GM12873 (cell line): ENCODE results near the gene MINDY1.

Experiments
- TF ChIP-seq, protein P1 (sequence below): IDR thresholded peaks from 2 replicates; pipeline ENCODE4 v1.5.1; 2012; ENCODE audit warnings: low read depth, mild to moderate bottlenecking, moderate library complexity, low read length, control low read depth; ENCODE audit not compliant: insufficient read depth; ENCODE audit errors: missing control alignments

MINDY1 gene

DNA sequence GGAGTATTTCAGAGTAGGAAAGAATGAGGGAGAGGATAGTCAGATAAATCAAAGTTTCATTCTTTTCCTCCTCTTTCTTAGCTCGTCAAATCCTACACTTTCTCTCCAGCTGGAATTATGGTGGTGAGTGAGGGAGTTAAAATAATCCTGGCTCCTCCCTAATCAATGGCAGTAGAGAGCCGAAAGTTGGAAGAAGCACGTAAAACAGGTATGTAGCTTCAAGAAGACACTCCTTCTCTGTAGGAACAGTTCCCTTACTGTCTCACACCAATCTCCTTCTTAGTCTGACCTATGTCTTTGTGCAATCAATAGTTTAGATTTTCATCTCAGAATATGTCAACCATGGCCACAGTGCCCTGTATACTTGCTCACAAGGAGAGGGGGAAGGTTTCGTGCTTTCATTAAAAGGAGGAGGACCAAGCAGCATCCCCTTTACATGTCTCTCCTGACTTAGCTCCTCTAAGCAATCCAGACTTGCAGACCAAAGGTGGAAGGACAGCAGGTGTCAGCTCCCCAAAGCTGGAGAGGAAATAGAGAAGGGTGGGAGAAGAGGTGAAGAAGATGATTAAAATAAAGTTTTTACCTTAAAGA, 878 bp downstream of the MINDY1 start:
- TF ChIP-seq, protein P1, sequence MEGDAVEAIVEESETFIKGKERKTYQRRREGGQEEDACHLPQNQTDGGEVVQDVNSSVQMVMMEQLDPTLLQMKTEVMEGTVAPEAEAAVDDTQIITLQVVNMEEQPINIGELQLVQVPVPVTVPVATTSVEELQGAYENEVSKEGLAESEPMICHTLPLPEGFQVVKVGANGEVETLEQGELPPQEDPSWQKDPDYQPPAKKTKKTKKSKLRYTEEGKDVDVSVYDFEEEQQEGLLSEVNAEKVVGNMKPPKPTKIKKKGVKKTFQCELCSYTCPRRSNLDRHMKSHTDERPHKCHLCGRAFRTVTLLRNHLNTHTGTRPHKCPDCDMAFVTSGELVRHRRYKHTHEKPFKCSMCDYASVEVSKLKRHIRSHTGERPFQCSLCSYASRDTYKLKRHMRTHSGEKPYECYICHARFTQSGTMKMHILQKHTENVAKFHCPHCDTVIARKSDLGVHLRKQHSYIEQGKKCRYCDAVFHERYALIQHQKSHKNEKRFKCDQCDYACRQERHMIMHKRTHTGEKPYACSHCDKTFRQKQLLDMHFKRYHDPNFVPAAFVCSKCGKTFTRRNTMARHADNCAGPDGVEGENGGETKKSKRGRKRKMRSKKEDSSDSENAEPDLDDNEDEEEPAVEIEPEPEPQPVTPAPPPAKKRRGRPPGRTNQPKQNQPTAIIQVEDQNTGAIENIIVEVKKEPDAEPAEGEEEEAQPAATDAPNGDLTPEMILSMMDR: no peak

DNA sequence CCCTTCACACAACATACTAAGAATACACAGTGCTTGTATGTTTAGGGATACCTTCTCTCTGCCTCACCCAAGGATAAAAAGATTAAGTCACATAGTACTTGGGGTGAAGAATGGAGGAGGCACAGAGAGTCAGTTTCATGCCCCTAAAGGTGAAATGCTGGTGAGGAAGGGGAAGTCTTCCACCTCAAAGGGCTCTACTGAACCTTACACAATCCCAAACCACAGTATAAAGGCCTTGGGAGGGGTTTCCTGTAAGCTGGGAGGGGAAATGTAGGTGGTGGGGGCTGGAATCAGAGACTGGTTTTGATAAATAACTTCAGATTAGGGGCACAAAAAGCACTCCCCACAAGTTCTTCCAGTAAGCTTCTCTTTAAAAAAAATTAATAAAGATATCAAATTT, 3.5 kb downstream of the MINDY1 start:
- TF ChIP-seq, protein P1: no peak

DNA sequence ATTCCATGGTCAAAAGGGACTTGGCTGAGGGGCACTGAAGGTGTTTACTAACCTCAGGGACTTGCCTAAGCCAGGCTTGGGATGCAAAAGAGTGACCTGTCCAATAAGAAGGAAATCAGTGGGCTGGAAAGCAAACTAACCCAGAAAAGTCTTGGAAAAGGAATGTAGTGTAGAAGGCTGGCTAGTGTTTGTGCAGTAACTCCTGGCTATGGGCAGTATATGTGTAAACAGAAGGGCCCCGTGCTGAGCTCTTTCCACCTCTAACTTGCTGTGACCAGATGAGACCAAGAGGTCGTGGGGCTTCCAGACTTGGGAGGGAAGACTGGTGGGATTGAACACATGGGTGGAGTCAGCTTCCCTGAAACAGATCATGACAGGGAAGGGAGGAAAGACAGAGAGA, 4.1 kb downstream of the MINDY1 start:
- TF ChIP-seq, protein P1: no peak

DNA sequence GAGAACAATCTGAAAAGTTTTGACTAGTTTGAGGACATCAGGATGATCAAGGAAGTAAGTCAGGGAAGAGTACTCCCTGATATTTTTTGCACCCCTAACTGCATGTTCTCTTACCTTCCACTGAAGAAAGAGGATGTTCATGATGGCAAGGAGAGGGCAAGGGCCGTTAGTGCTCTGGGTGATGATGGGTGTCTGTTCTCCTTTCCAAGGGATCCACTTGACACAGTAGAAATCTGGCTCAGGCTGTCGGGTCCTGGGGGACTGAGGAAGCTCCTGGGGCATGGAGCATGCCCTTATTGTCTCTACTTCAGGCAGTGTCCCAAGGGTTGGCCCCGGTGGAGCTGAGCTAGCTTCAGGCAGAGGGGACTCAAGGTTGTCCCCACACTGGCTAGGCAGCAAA, 4.7 kb downstream of the MINDY1 start:
- TF ChIP-seq, protein P1: no peak

DNA sequence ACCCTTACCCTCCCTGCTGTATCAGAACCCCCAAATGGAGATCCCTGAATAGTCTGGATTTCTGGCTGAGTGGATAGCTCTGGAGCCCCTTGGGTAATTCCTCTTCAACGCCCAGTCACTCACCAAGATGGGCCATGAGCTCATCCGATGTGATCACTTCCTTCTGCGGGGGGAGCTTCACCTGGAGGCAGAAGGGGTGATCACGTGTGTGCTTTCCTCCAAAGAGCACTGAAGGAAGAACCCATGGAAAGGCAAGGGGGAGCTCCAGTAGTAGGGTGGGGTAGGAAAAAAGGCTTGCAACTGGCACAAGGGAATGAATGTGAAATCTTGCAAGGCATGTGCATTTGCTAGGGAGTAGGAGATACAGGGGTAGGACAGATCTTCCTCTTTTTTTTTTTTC, 5.1 kb downstream of the MINDY1 start:
- TF ChIP-seq, protein P1: no peak

DNA sequence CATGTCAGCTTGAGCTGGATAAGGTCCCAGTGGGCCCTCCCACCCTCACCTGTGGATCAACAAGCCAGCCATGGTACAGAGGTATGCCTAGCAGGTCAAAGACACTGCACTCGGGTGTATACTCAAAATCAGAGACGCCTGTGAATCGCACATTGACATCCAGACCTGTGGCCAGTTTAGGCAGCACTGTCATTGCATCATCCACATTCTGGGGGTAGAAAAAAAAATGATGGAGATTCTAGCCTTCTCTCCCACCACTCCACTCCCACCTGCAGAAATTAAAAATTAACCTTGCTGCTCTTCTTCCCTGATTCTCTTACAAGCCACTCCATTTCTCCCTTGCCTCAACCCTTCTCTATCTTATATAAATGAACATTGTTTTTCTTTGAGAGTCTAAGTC, 6.3 kb downstream of the MINDY1 start:
- TF ChIP-seq, protein P1: no peak

DNA sequence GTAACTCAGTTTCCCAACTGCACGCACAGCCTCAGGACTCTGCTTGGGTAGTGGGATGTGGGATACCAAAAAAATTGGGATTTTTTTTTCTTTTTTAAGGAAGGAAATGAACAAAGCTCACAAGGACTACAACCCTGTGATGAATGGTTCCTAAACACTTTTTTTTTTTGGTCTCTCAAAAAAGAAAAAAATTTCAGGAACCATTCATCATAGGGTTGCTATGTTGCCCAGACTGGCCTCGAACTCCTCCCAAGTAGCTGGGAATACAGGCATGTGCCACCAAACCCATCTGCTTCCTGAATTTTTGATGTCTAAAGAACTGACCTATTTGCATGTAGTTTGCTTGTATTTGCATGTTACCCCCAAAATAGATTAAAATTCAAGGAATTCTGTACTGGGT, 6.8 kb downstream of the MINDY1 start:
- TF ChIP-seq, protein P1: no peak
